ENCODE results near the gene MRPL18. TPM values are rescaled to one million over a fixed set of nuclear protein-coding genes. Genes with fewer than 3 reads are reported as not detected.

MRPL18 gene
- total and polyA plus RNA-seq, 9 of the 15 experiments (the other 6 are each of a cell fraction or from before 2014, with no cell fraction given), result 149 to 456 (median 196) TPM

DNA sequence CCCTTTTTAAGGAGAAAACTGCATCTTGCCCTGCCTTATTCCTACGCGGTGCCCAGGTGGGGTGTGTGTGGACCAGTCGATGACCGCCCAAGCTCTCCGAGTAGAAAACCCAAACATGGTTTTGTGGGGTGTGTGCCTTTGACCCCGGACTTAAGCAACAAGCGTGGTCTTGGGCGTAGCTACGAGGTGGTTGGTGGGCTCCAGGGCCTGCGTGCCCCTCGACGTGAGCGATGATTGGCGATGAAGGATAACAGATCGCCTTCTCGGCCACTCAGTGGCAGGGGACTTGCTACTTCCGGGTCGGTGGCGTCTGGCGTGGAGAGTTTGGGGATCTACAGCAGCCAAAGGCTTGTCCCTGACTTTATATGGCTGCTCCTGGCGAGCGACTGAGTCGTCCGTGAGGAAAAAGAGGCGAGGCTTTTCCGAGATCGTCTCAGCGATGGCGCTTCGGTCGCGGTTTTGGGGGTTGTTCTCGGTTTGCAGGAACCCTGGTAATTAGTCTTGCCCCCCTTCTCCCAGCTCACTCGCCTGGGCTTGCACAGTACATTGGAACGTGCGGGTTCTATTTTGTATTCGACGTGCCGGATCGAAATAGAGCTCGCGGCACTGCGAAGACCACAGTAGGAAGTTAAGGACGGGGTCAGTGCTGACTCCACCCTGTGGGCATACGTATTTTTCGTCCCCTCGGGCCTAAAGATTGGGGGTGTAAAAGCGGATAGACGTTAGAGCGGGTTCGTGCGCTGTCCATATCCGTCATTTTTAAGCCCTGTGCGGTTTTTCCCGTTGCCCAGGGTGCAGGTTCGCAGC lies at the start of gene MRPL18 (continued):
- no peak for TF ChIP-seq ZNF174 (CRISPR knock-in tag; IDR thresholded peaks at IDR 0.05)
- TF ChIP-seq SMAD3 (CRISPR knock-in tag; conservative IDR thresholded peaks at IDR 0.05), result peak; percentile 57; the same call in 1 of the 2 replicates
- peak; percentile 5; the same call in 1 of the 2 replicates for TF ChIP-seq ZNF384 (IDR thresholded peaks at IDR 0.05; ENCODE audit: low read depth, low read length)
- TF ChIP-seq, protein P1, sequence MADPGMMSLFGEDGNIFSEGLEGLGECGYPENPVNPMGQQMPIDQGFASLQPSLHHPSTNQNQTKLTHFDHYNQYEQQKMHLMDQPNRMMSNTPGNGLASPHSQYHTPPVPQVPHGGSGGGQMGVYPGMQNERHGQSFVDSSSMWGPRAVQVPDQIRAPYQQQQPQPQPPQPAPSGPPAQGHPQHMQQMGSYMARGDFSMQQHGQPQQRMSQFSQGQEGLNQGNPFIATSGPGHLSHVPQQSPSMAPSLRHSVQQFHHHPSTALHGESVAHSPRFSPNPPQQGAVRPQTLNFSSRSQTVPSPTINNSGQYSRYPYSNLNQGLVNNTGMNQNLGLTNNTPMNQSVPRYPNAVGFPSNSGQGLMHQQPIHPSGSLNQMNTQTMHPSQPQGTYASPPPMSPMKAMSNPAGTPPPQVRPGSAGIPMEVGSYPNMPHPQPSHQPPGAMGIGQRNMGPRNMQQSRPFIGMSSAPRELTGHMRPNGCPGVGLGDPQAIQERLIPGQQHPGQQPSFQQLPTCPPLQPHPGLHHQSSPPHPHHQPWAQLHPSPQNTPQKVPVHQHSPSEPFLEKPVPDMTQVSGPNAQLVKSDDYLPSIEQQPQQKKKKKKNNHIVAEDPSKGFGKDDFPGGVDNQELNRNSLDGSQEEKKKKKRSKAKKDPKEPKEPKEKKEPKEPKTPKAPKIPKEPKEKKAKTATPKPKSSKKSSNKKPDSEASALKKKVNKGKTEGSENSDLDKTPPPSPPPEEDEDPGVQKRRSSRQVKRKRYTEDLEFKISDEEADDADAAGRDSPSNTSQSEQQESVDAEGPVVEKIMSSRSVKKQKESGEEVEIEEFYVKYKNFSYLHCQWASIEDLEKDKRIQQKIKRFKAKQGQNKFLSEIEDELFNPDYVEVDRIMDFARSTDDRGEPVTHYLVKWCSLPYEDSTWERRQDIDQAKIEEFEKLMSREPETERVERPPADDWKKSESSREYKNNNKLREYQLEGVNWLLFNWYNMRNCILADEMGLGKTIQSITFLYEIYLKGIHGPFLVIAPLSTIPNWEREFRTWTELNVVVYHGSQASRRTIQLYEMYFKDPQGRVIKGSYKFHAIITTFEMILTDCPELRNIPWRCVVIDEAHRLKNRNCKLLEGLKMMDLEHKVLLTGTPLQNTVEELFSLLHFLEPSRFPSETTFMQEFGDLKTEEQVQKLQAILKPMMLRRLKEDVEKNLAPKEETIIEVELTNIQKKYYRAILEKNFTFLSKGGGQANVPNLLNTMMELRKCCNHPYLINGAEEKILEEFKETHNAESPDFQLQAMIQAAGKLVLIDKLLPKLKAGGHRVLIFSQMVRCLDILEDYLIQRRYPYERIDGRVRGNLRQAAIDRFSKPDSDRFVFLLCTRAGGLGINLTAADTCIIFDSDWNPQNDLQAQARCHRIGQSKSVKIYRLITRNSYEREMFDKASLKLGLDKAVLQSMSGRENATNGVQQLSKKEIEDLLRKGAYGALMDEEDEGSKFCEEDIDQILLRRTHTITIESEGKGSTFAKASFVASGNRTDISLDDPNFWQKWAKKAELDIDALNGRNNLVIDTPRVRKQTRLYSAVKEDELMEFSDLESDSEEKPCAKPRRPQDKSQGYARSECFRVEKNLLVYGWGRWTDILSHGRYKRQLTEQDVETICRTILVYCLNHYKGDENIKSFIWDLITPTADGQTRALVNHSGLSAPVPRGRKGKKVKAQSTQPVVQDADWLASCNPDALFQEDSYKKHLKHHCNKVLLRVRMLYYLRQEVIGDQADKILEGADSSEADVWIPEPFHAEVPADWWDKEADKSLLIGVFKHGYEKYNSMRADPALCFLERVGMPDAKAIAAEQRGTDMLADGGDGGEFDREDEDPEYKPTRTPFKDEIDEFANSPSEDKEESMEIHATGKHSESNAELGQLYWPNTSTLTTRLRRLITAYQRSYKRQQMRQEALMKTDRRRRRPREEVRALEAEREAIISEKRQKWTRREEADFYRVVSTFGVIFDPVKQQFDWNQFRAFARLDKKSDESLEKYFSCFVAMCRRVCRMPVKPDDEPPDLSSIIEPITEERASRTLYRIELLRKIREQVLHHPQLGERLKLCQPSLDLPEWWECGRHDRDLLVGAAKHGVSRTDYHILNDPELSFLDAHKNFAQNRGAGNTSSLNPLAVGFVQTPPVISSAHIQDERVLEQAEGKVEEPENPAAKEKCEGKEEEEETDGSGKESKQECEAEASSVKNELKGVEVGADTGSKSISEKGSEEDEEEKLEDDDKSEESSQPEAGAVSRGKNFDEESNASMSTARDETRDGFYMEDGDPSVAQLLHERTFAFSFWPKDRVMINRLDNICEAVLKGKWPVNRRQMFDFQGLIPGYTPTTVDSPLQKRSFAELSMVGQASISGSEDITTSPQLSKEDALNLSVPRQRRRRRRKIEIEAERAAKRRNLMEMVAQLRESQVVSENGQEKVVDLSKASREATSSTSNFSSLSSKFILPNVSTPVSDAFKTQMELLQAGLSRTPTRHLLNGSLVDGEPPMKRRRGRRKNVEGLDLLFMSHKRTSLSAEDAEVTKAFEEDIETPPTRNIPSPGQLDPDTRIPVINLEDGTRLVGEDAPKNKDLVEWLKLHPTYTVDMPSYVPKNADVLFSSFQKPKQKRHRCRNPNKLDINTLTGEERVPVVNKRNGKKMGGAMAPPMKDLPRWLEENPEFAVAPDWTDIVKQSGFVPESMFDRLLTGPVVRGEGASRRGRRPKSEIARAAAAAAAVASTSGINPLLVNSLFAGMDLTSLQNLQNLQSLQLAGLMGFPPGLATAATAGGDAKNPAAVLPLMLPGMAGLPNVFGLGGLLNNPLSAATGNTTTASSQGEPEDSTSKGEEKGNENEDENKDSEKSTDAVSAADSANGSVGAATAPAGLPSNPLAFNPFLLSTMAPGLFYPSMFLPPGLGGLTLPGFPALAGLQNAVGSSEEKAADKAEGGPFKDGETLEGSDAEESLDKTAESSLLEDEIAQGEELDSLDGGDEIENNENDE (IDR thresholded peaks at IDR 0.05; ENCODE audit: low read depth, low read length), result no peak
- TF ChIP-seq, protein P2, sequence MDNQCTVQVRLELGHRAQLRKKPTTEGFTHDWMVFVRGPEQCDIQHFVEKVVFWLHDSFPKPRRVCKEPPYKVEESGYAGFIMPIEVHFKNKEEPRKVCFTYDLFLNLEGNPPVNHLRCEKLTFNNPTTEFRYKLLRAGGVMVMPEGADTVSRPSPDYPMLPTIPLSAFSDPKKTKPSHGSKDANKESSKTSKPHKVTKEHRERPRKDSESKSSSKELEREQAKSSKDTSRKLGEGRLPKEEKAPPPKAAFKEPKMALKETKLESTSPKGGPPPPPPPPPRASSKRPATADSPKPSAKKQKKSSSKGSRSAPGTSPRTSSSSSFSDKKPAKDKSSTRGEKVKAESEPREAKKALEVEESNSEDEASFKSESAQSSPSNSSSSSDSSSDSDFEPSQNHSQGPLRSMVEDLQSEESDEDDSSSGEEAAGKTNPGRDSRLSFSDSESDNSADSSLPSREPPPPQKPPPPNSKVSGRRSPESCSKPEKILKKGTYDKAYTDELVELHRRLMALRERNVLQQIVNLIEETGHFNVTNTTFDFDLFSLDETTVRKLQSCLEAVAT (IDR thresholded peaks at IDR 0.05), result peak; percentile 42 to 71; a peak in 2 of 4 replicates
- TF ChIP-seq, protein P3, sequence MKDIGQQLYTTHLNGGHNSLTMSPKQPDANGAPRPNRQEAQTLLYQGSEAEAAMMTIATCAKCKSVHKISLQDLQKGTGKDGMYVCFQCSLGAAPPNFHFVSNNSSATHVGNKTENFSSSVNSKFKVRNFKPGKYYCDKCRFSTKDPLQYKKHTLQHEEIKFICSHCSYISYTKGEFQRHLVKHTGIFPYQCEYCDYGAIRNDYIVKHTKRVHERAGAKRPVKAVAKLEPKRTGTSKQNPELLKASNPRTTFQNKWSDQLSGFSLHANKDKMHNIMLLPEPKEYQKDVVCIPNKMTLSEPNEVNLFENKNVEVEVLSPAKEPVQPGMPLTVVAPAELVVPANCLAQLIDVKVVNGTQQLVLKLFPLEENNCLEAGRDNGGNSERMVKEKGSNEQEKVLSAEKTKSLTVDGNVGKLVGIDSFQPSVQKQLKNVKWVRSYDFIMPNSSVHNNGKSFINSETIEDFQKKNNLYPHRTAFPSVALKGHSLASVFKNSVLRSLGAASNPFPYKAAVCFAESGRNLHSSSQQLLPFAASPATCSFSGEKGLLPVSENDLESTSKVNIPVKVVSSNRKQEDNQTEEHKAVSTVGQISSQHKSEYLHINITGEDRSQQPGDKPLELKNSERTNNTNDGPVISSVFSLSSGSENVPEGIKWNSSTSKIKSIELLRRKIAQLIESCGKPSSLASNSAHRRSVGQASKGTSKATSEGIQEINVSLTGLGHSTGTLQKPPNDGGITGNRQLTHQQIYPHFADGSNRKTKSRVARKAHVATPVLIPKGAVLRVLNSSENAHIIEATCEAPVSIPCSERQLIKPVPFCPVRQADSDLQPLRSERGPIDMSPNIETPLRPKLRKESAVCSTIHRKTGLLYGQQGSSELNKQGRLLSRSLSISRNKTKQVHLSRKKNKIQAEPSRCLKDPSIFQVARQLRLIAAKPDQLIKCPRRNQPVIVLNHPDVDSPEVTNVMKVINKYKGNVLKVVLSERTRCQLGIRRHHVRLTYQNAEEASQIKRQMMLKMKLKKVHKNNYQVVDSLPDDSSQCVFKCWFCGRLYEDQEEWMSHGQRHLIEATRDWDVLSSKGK (CRISPR knock-in tag; IDR thresholded peaks at IDR 0.05), result no peak
- TF ChIP-seq, protein P4, sequence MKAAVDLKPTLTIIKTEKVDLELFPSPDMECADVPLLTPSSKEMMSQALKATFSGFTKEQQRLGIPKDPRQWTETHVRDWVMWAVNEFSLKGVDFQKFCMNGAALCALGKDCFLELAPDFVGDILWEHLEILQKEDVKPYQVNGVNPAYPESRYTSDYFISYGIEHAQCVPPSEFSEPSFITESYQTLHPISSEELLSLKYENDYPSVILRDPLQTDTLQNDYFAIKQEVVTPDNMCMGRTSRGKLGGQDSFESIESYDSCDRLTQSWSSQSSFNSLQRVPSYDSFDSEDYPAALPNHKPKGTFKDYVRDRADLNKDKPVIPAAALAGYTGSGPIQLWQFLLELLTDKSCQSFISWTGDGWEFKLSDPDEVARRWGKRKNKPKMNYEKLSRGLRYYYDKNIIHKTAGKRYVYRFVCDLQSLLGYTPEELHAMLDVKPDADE (conservative IDR thresholded peaks at IDR 0.05; ENCODE audit: control insufficient read depth, low read depth, low read length), result 0 out of 2 replicates have a peak, but pooled peaks have one; percentile 58
- TF ChIP-seq LCOR (CRISPR knock-in tag; IDR thresholded peaks at IDR 0.05), result peak; percentile 43

Measured in K562 (cell line).